Kidney capillary endothelial cell (primary cell): ENCODE measurements around the gene ACSF3.
"Not testable (repeated sequence)": the region's sequence is repeated elsewhere in the genome, so short reads cannot be mapped to it uniquely, and the experiment has no call there.

Experiments
- DNase-seq: peaks from one replicate; pipeline ENCODE4 v3.0.0-alpha.2; 2018; ENCODE audit warnings: low spot score

ACSF3 gene

GRCh38 chr16:89073346-89074071, 20.1 kb upstream of the ACSF3 start:
- DNase-seq = no peak

- not testable (repeated sequence) for DNase-seq
Observed at GRCh38 chr16:89074072-89074674, 19.5 kb upstream of the ACSF3 start.

GRCh38 chr16:89074803-89075688, 18.6 kb upstream of the ACSF3 start:
- DNase-seq = no peak

GRCh38 chr16:89076159-89076558, 17.5 kb upstream of the ACSF3 start:
- DNase-seq = no peak

- DNase-seq = no peak
Observed at GRCh38 chr16:89077076-89077475, 16.6 kb upstream of the ACSF3 start.

GRCh38 chr16:89078172-89078571, 15.5 kb upstream of the ACSF3 start:
- DNase-seq = no peak

- DNase-seq = no peak
Observed at GRCh38 chr16:89079434-89079980, 14.1 kb upstream of the ACSF3 start.

- DNase-seq = no peak
Observed at GRCh38 chr16:89080196-89080853, 13.3 kb upstream of the ACSF3 start.

- no peak for DNase-seq
Observed at GRCh38 chr16:89081556-89081955, 12.1 kb upstream of the ACSF3 start.

- DNase-seq = no peak
Observed at GRCh38 chr16:89084411-89084810, 9.2 kb upstream of the ACSF3 start.

GRCh38 chr16:89084814-89085612, 8.6 kb upstream of the ACSF3 start:
- no peak for DNase-seq

- no peak for DNase-seq
Observed at GRCh38 chr16:89085755-89086154, 7.9 kb upstream of the ACSF3 start.

- DNase-seq = no peak
Observed at GRCh38 chr16:89087922-89088497, 5.6 kb upstream of the ACSF3 start.

GRCh38 chr16:89089120-89089519, 4.5 kb upstream of the ACSF3 start:
- DNase-seq = no peak

- no peak for DNase-seq
Observed at GRCh38 chr16:89090182-89090630, 3.4 kb upstream of the ACSF3 start.

- DNase-seq = no peak
Observed at GRCh38 chr16:89090669-89091426, 2.8 kb upstream of the ACSF3 start.

- DNase-seq = no peak
Observed at GRCh38 chr16:89092013-89092412, 1.6 kb upstream of the ACSF3 start.

- DNase-seq = not testable (repeated sequence)
Observed at GRCh38 chr16:89093252-89093601, 425 bp upstream of the ACSF3 start.

GRCh38 chr16:89094252-89094879, 714 bp downstream of the ACSF3 start:
- no peak for DNase-seq

GRCh38 chr16:89094880-89095258, 1.2 kb downstream of the ACSF3 start:
- DNase-seq = no peak
